ENCODE data around the gene NOX3. TPM values are rescaled to one million over a fixed set of nuclear protein-coding genes. Genes with fewer than 3 reads are reported as not detected.
"Not testable (repeated sequence)": the region's sequence is repeated elsewhere in the genome, so short reads cannot be mapped to it uniquely, and the experiment has no call there.

Gene NOX3
- total and polyA plus RNA-seq, 4 donors = not detected

GRCh38 chr6:155473741-155474140 lies 18.1 kb upstream of the NOX3 start:
- Histone ChIP-seq H3K36me3 (ENCODE audit: control insufficient read depth in 4 of 4, insufficient read depth in 4 of 4, low read length in 4 of 4) (no peaks in the 10 kb centered on the region), H3K27me3 (ENCODE audit: control insufficient read depth in 3 of 3, insufficient read depth in 3 of 3, low read length in 2 of 3) (no peaks in the 10 kb centered on the region), H3K9me3 (ENCODE audit: control insufficient read depth in 4 of 4, insufficient read depth in 3 of 4, low read length in 3 of 4) (peaks cover 0 to 7% (median 0%) of the 10 kb centered on the region in 4 donors), H3K27ac (ENCODE audit: low read depth in 1 of 2, low read length in 1 of 2) (no peak overlapping the region), H3K9ac (ENCODE audit: insufficient read depth in 1 of 2, low read length in 2 of 2) (no peak overlapping the region), H3K4me1 (ENCODE audit: control insufficient read depth in 5 of 5, insufficient read depth in 5 of 5, low read length in 5 of 5) (peaks cover 0 to 5% (median 0%) of the 10 kb centered on the region in 5 donors), H3K4me3 (no peak overlapping the region)
- no peak for TF ChIP-seq CTCF (IDR thresholded peaks at IDR 0.05; ENCODE audit: control extremely low read depth, extremely low read depth)
- no peak for DNase-seq
- ATAC-seq (ENCODE audit: insufficient read depth, low FRiP score) = no peak
- WGBS, 2 donors = 83 to 89% methylated on average over 8 of the region's 8 CpGs

GRCh38 chr6:155472886-155473285 lies 17.2 kb upstream of the NOX3 start:
- no peaks in the 10 kb centered on the region for H3K36me3 ChIP-seq (ENCODE audit: control insufficient read depth in 4 of 4, insufficient read depth in 4 of 4, low read length in 4 of 4)
- no peak overlapping the region for H3K27ac ChIP-seq (ENCODE audit: low read depth in 1 of 2, low read length in 1 of 2)
- H3K9ac ChIP-seq (ENCODE audit: insufficient read depth in 1 of 2, low read length in 2 of 2) = no peak overlapping the region
- no peaks in the 10 kb centered on the region for H3K27me3 ChIP-seq (ENCODE audit: control insufficient read depth in 3 of 3, insufficient read depth in 3 of 3, low read length in 2 of 3)
- no peak for TF ChIP-seq CTCF (IDR thresholded peaks at IDR 0.05; ENCODE audit: control extremely low read depth, extremely low read depth)
- H3K4me1 ChIP-seq (ENCODE audit: control insufficient read depth in 5 of 5, insufficient read depth in 5 of 5, low read length in 5 of 5) = no peaks in the 10 kb centered on the region
- ATAC-seq (ENCODE audit: insufficient read depth, low FRiP score) (no peak), DNase-seq (no peak)
- WGBS, 2 donors = 75 to 77% methylated on average over 1 of the region's 1 CpG
- no peak overlapping the region for H3K4me3 ChIP-seq
- peaks cover 0 to 7% (median 3%) of the 10 kb centered on the region in 4 donors for H3K9me3 ChIP-seq (ENCODE audit: control insufficient read depth in 4 of 4, insufficient read depth in 3 of 4, low read length in 3 of 4)

GRCh38 chr6:155470979-155471616 lies 15.5 kb upstream of the NOX3 start:
- not testable (repeated sequence) for DNase-seq; ATAC-seq (ENCODE audit: insufficient read depth, low FRiP score); H3K4me1 ChIP-seq (ENCODE audit: control insufficient read depth in 5 of 5, insufficient read depth in 5 of 5, low read length in 5 of 5); H3K9me3 ChIP-seq (ENCODE audit: control insufficient read depth in 4 of 4, insufficient read depth in 3 of 4, low read length in 3 of 4); H3K36me3 ChIP-seq (ENCODE audit: control insufficient read depth in 4 of 4, insufficient read depth in 4 of 4, low read length in 4 of 4); H3K4me3 ChIP-seq; H3K9ac ChIP-seq (ENCODE audit: insufficient read depth in 1 of 2, low read length in 2 of 2); H3K27me3 ChIP-seq (ENCODE audit: control insufficient read depth in 3 of 3, insufficient read depth in 3 of 3, low read length in 2 of 3); H3K27ac ChIP-seq (ENCODE audit: low read depth in 1 of 2, low read length in 1 of 2)
- 91 to 95% methylated on average over 5 of the region's 5 CpGs for WGBS, 2 donors

- not testable (repeated sequence) for H3K27me3 ChIP-seq (ENCODE audit: control insufficient read depth in 3 of 3, insufficient read depth in 3 of 3, low read length in 2 of 3); DNase-seq; H3K4me3 ChIP-seq; H3K27ac ChIP-seq (ENCODE audit: low read depth in 1 of 2, low read length in 1 of 2); ATAC-seq (ENCODE audit: insufficient read depth, low FRiP score); H3K36me3 ChIP-seq (ENCODE audit: control insufficient read depth in 4 of 4, insufficient read depth in 4 of 4, low read length in 4 of 4); H3K4me1 ChIP-seq (ENCODE audit: control insufficient read depth in 5 of 5, insufficient read depth in 5 of 5, low read length in 5 of 5); H3K9ac ChIP-seq (ENCODE audit: insufficient read depth in 1 of 2, low read length in 2 of 2)
- peaks cover 0 to 14% (median 5%) of the 10 kb centered on the region in 4 donors for H3K9me3 ChIP-seq (ENCODE audit: control insufficient read depth in 4 of 4, insufficient read depth in 3 of 4, low read length in 3 of 4)
- WGBS, 2 donors = 94 to 96% methylated on average over 3 of the region's 3 CpGs
Measured at GRCh38 chr6:155468543-155468942, 12.9 kb upstream of the NOX3 start.

All from lung (tissue), 12 donors.